NCI-H1417 treated with DMSO at 0.1 percent for 48 hours (cell line): Measurements from ENCODE around the gene CCDC74B.
"Not testable (repeated sequence)": the region's sequence is repeated elsewhere in the genome, so short reads cannot be mapped to it uniquely, and the experiment has no call there.

Experiments used
- DNase-seq: peaks from one replicate; lab custom pipeline; 2025; lab: John Stamatoyannopoulos, UW

Gene CCDC74B

DNA sequence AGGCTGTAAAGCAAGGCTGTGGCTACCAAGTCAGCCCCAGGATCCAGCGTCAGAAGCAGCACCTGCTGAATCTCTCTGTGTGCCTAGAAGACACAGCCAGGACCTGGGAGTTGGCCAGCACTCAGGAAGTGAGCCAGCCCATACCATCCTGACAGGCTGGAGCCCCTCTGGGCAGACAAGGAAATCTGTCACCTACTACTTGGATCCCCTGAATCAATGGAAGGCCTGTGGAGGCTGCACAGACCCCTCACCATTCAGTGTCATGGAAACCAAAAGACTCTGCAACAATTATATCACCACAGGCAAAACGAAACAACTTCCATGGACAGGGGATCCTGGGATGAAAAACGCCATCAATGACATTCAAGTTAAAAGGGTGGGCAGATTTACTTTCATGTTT lies 21.7 kb upstream of the CCDC74B start:
- not testable (repeated sequence) for DNase-seq

GRCh38 chr2:130165293-130166016 lies 20.5 kb upstream of the CCDC74B start:
- DNase-seq = no peak

DNA sequence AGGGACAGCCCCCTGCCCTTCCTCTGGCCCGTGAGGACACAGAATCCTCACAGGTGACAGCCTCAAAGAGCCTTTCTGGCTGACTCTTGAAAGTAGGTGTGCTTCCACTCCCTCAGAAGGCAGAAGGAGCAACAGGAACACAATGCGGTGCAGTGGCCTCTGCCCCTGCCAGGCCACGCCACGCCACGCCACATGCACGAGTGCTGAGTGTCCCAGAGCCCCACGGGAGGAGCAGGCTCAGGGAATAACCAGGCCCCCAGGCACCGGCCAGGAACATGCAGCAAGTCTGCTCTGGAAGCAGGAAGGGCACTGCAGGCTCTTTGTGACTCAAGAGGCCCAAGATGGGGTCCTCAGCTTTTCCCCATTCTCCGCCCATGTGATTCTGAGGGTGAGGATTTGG lies 18.1 kb upstream of the CCDC74B start:
- no peak for DNase-seq

DNA sequence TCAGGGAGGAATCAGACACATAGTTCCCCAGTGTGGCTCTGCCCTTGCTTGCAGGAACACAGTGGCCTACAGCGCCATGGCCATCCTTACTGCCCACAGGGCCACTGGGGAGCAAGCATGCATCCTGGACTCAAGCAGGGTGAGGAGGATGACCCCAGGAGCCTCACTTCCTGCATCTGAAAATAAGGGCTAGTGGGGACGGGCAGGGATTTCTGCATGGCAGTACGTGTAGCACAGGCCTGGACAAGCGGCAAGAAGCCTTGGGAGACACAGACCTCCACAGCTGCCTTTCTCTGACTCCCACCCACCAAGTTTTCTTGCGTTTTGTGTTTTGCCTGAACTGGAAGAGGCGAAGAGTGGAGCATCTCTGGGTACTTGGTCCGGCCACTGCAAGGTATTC lies 17.6 kb upstream of the CCDC74B start:
- not testable (repeated sequence) for DNase-seq

DNA sequence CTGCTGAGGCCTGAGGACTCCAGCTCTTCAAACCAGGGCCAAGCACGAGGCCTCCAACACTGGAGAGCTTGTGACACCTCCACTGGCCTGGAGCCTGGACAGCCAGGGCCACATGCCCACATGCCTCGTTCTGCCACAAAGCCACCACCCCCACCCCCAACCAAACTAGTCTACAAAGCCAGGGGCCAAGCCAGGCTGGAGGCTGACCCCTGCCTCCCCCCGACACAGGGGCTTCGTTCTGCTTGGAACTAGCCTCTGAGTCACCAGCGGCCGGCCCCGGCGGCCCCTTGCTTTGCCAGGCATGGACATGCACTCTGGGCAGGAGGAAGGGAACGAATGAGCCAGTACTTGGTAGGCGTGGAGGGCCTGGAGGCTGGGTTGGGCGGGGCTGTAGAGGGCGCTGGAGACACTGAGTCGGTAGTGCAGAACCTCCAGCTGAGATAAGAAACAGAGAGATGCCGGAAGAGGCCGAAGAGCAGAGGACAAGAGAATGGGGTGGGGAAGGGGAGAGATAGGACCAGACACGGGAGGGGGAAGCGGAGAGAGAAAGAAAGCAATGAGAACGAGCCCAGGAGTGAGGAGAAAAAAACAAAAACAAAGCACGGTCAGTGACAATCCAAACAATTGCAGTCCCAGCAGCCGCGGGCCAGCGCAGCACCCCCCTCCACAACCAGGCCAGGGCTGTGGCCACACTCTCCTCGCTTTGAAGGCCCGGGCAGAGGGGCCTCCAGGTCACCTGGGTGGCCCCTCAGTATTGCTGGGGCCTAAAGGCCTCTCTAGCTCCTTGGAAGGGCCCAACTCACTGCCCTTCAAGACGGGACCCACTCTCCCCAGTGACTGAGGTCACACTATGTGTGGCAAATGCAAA lies 16.2 kb upstream of the CCDC74B start:
- DNase-seq = not testable (repeated sequence)

DNA sequence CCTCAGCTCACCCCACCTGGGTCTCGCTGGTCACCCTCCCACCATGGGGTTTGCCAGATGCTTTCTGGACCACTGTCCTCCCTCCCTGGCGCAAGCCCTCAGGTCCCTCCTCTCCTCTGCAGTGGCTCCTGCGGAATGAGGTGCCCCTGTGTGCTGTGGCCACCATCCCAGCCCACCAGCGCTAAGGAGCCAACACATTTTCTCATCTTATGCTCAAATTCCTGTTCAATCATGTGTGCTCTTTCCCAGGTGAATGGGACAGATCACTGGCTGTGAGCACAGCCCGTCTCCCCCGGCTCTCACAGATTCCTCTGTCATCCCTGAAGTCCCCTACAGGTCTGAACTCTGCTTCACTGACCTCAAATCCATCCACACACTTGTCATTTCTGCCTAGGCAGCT lies 15.2 kb upstream of the CCDC74B start:
- no peak for DNase-seq

DNA sequence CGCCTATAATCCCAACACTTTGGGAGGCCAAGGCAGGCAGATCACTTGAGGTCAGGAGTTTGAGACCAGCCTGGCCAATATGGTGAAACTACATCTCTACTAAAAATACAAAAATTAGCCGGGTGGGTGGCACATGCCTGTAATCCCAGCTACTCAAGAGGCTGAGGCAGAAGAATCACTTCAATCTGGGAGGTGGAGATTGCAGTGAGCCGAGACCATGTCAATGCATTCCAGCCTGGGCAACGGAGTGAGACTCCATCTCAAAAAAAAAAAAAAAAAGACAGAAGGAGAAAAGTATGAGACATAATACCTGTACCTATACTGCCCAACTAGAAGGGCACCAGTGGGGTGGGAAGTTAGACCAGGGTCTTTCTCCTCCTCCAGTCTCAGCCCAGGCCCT lies 14.5 kb upstream of the CCDC74B start:
- DNase-seq = not testable (repeated sequence)

- DNase-seq = no peak
Measured at GRCh38 chr2:130158631-130159030, 13.7 kb upstream of the CCDC74B start.

DNA sequence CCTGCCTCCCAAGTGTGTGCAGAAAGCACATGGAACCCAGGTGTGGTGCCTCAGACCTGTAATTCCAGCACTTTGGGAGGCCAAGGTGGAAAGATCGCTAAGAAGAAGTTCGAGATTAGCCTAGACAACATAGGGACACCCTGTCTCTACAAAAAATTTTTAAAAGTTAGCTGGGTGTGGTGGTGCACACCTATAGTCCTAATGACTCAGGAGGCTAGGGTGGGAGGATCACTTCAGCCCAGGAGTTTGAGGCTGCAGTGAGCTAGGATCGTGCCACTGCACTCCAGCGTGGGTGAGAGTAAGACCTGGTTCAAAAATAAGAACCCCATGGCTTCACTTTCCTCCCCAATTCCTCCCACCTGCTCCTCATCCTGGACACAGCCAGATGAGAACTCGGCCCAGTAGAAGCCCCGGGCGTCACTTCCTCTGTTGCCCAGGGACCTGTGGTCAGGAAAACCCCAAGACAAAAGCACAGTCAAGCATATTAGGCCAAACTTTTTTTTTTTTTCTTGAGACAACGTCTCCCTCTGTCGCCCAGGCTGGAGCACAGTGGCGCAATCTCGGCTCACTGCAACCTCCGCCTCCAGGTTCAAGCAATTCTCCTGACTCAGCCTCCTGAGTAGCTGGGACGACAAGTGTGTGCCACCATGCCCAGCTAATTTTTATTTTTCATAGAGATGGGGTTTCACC lies 13.1 kb upstream of the CCDC74B start:
- DNase-seq = not testable (repeated sequence)

- DNase-seq = not testable (repeated sequence)
Measured at GRCh38 chr2:130157354-130157753, 12.4 kb upstream of the CCDC74B start.

GRCh38 chr2:130156624-130157004 lies 11.7 kb upstream of the CCDC74B start:
- DNase-seq = no peak

- not testable (repeated sequence) for DNase-seq
Measured at GRCh38 chr2:130155956-130156623, 11.2 kb upstream of the CCDC74B start.

DNA sequence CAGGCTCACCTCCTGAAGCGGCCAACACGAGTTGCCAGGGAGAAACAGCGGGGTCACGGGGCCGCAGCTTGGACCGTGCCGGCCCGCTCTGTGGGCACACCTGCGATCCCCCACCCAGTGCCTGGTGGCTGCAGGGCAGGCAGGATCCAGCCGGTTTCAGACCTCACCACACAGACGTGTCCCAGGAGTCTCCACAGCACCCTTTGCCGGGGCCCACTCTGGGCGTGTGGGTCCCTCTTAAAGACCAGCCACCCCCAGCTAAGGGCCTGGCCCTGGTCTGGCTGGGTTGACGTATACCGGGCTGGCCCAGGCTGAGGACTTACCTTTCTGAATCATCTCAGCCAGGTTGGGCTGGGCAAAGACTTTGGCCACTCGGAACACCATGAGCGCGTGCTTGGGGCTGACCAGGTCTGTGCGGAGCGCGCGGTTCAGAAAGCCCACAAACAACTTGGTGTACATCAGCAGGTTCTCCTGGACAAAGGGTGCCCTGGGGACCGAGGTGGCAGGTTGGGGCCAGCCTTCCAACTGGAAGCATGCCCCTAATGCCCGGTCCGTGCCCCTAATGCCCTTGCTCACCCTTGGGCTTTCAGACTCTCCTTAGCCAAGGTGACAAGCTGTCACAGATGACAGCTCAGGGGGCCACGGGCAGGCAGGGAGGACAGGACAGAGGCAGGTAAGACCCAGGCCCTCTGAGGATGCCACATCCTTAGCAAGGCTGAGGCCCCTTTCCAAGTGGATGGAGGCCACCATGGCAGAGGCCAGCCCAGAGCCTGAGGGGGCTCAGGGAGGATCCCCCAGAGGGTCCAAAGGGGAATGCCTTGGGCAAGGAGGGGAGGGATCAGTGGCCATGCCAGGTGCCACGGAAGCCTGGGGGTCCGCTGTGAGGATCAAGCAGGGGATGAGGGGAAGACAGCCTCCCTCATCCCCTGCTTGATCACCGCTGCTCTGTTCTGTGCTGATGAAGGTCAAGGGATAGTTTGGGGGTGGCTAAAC lies 10.2 kb upstream of the CCDC74B start:
- DNase-seq = no peak

GRCh38 chr2:130154423-130154770 lies 9.5 kb upstream of the CCDC74B start:
- DNase-seq = not testable (repeated sequence)

- DNase-seq = not testable (repeated sequence)
Measured at GRCh38 chr2:130153721-130154422, 9.0 kb upstream of the CCDC74B start.

GRCh38 chr2:130152816-130153595 lies 8.1 kb upstream of the CCDC74B start:
- no peak for DNase-seq

- DNase-seq = not testable (repeated sequence)
Measured at GRCh38 chr2:130152136-130152815, 7.4 kb upstream of the CCDC74B start.

- DNase-seq = not testable (repeated sequence)
Measured at GRCh38 chr2:130151145-130151512, 6.2 kb upstream of the CCDC74B start.
